GM12875 (cell line): Measurements from ENCODE around the gene PI4KA.
"Not testable (repeated sequence)": the region's sequence is repeated elsewhere in the genome, so short reads cannot be mapped to it uniquely, and the experiment has no call there.

Source experiments
- H3K4me3 ChIP-seq: one replicate; pipeline ENCODE4 v1.5.1; 2011; ENCODE audit warnings: low read depth, low read length, control low read depth
- CTCF ChIP-seq: IDR thresholded peaks from 2 replicates; pipeline ENCODE4 v1.5.1; 2011; ENCODE audit warnings: low read depth, mild to moderate bottlenecking, control low read depth, inconsistent platforms, low read length, moderate library complexity, borderline replicate concordance; ENCODE audit not compliant: insufficient read depth

PI4KA gene

GRCh38 chr22:20677684-20678242 is 180.8 kb downstream of the PI4KA start:
- no peak overlapping the region for H3K4me3 ChIP-seq
- no peak for TF ChIP-seq CTCF

GRCh38 chr22:20675613-20676012 is 183.0 kb downstream of the PI4KA start:
- not testable (repeated sequence) for H3K4me3 ChIP-seq

GRCh38 chr22:20674998-20675397 is 183.6 kb downstream of the PI4KA start:
- TF ChIP-seq CTCF: no peak
- no peak overlapping the region for H3K4me3 ChIP-seq

- H3K4me3 ChIP-seq: no peak overlapping the region
- no peak for TF ChIP-seq CTCF
Observed at GRCh38 chr22:20673295-20674195, 185.1 kb downstream of the PI4KA start.

GRCh38 chr22:20672732-20673131 is 185.9 kb downstream of the PI4KA start:
- no peak for TF ChIP-seq CTCF
- no peak overlapping the region for H3K4me3 ChIP-seq

- no peak for TF ChIP-seq CTCF
- no peak overlapping the region for H3K4me3 ChIP-seq
Observed at GRCh38 chr22:20672082-20672424, 186.6 kb downstream of the PI4KA start.

GRCh38 chr22:20671409-20672081 is 187.1 kb downstream of the PI4KA start:
- no peak for TF ChIP-seq CTCF
- no peak overlapping the region for H3K4me3 ChIP-seq

- not testable (repeated sequence) for H3K4me3 ChIP-seq
Observed at GRCh38 chr22:20670457-20671261, 188.0 kb downstream of the PI4KA start.

GRCh38 chr22:20669884-20670283 is 188.7 kb downstream of the PI4KA start:
- H3K4me3 ChIP-seq: not testable (repeated sequence)

- H3K4me3 ChIP-seq: not testable (repeated sequence)
Observed at GRCh38 chr22:20669471-20669870, 189.1 kb downstream of the PI4KA start.

GRCh38 chr22:20668769-20669168 is 189.8 kb downstream of the PI4KA start:
- H3K4me3 ChIP-seq: not testable (repeated sequence)
